ENCODE data around the gene PPP1R14C.
"Not testable (repeated sequence)": the region's sequence is repeated elsewhere in the genome, so short reads cannot be mapped to it uniquely, and the experiment has no call there.

PPP1R14C gene

DNA sequence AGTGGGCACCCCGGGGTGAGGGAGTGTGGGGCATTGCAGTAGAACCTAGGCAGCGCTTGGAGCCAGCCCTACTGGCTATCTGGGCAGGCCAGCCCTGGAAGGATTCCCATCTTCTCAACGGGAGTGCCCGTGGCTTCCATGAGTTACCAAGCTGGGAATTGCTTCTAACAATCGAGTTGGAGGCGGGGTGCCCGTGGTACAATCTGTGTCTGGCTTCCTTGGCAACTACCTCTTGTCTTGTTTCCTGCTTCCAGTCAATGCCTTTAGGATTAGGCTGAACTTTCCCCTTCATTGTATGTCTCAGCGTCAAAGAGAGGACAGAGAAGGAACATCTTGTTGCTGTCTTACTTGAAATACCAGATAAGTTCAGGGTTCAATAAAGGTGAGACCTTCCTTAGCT, 33.3 kb downstream of the PPP1R14C start:
- H3K4me3 ChIP-seq (ENCODE audit: low read depth, low read length), result no peak overlapping the region
- TF ChIP-seq, protein P1, sequence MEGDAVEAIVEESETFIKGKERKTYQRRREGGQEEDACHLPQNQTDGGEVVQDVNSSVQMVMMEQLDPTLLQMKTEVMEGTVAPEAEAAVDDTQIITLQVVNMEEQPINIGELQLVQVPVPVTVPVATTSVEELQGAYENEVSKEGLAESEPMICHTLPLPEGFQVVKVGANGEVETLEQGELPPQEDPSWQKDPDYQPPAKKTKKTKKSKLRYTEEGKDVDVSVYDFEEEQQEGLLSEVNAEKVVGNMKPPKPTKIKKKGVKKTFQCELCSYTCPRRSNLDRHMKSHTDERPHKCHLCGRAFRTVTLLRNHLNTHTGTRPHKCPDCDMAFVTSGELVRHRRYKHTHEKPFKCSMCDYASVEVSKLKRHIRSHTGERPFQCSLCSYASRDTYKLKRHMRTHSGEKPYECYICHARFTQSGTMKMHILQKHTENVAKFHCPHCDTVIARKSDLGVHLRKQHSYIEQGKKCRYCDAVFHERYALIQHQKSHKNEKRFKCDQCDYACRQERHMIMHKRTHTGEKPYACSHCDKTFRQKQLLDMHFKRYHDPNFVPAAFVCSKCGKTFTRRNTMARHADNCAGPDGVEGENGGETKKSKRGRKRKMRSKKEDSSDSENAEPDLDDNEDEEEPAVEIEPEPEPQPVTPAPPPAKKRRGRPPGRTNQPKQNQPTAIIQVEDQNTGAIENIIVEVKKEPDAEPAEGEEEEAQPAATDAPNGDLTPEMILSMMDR (IDR thresholded peaks at IDR 0.05; ENCODE audit: control insufficient read depth, extremely low read depth, insufficient read depth), result no peak
- DNase-seq (ENCODE audit: low read depth), result no peak

DNA sequence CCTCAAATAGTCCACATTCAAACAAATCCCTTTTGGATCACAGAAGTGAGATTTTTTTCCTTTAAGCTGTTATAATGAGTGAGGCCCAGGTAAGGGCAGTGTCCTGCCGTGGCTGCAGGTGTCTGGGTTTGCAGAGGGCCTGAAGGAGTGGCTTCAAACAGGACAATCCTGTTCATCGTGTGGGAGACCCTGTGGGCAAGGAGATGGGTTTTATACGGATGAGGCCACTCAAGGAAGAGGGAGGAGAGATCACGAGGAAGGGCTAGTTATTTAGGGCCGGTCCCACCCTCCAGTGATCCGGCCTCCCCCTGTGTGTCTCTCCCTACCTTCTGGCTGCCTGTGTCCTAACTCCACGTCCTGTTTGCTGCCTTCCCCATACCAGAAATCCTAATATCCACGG, 33.8 kb downstream of the PPP1R14C start:
- no peak for DNase-seq (ENCODE audit: low read depth)
- no peak overlapping the region for H3K4me3 ChIP-seq (ENCODE audit: low read depth, low read length)
- TF ChIP-seq, protein P1 (IDR thresholded peaks at IDR 0.05; ENCODE audit: control insufficient read depth, extremely low read depth, insufficient read depth), result no peak

- TF ChIP-seq, protein P1 (IDR thresholded peaks at IDR 0.05; ENCODE audit: control insufficient read depth, extremely low read depth, insufficient read depth), result no peak
- H3K4me3 ChIP-seq (ENCODE audit: low read depth, low read length), result no peak overlapping the region
- no peak for DNase-seq (ENCODE audit: low read depth)
These were observed 34.6 kb downstream of the PPP1R14C start for GRCh38 chr6:150177259-150177951.

GRCh38 chr6:150177952-150178520, 35.2 kb downstream of the PPP1R14C start:
- TF ChIP-seq, protein P1 (IDR thresholded peaks at IDR 0.05; ENCODE audit: control insufficient read depth, extremely low read depth, insufficient read depth), result no peak
- H3K4me3 ChIP-seq (ENCODE audit: low read depth, low read length), result no peak overlapping the region
- DNase-seq (ENCODE audit: low read depth), result no peak

DNA sequence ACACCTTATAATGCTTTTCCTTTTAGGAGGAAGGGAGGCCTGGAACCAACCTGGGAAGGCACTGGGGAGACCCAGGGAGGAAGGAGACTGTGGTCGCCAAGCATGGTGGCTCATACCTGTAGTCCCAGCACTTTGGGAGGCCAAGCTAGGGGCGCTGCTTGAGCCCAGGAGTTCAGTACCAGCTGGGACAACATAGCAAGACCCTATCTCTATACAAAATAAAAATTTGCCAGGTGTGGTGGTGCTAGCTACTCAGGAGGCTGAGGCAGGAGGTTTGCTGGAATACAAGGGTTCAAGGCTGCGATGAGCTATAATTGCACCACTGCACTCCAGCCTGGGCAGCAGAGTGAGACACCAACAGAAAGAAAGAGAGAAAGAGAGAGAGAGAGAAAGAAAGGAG, 36.2 kb downstream of the PPP1R14C start:
- no peak for DNase-seq (ENCODE audit: low read depth)
- H3K4me3 ChIP-seq (ENCODE audit: low read depth, low read length), result no peak overlapping the region
- TF ChIP-seq, protein P1 (IDR thresholded peaks at IDR 0.05; ENCODE audit: control insufficient read depth, extremely low read depth, insufficient read depth), result no peak

- DNase-seq (ENCODE audit: low read depth); H3K4me3 ChIP-seq (ENCODE audit: low read depth, low read length): not testable (repeated sequence)
These were observed 37.1 kb downstream of the PPP1R14C start for GRCh38 chr6:150179907-150180424.

DNA sequence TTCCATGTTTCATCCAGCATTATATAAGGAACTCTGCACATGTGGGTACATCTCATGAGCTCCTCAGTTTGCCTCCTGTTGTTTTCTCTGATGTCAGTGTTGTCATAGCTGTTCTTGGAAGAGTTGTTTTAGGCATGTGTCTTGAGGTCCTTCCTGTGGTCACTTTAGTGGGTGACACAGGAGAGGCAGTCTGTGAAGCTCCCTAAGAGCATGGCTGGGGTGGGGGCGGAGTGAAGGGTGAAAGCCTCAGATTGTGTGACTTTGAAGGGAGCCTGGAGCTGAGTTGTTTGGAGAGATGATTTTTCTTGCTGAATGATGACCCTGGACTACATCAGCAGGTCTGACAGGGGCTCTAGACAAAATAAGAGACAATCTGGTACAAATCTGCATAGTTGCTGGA, 37.7 kb downstream of the PPP1R14C start:
- no peak overlapping the region for H3K4me3 ChIP-seq (ENCODE audit: low read depth, low read length)
- DNase-seq (ENCODE audit: low read depth), result no peak
- TF ChIP-seq, protein P1 (IDR thresholded peaks at IDR 0.05; ENCODE audit: control insufficient read depth, extremely low read depth, insufficient read depth), result no peak
